ENCODE results near the gene FAHD2A.
"Not testable (repeated sequence)": the region's sequence is repeated elsewhere in the genome, so short reads cannot be mapped to it uniquely, and the experiment has no call there.

- not testable (repeated sequence) for TF ChIP-seq POLR2A, CTCF (IDR thresholded peaks at IDR 0.05)
Observed at GRCh38 chr2:95463292-95463691, 60.8 kb downstream of the FAHD2A start.

Data from right lobe of liver (tissue), 4 donors.